Astrocyte of the hippocampus (primary cell): ENCODE results near the gene RTL1.

ENCODE experiments used
- DNase-seq: peaks from one replicate; pipeline ENCODE4 v3.0.0; 2011; ENCODE audit warnings: low read depth, low spot score

The RTL1 gene

GRCh38 chr14:100903672-100904185, at the start of gene RTL1:
Gene RTL1, minus strand, starts transcription at chr14:100903722. Its CDS starts 18,934 bp downstream, at chr14:100884788.
- DNase-seq: no peak

DNA sequence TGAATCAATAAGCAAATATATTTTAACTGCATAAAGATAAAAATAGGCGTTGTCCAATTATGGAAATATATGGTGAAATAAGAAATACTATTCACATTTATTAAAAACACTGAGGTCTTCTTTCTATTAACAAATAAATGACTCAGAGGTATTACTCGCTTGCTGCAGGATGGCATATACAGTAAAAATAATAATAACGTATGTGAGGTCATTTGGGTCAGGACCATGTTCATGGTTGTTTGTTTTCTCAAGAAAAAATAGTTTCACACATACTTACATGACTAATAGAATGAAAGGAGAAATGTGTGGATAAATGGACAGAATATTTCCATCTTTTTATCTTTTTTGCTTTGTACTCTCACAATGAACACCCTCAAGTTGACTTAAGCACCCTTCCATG, 46.5 kb upstream of the RTL1 start:
- no peak for DNase-seq

GRCh38 chr14:100944052-100944451, 40.5 kb upstream of the RTL1 start:
- no peak for DNase-seq

DNA sequence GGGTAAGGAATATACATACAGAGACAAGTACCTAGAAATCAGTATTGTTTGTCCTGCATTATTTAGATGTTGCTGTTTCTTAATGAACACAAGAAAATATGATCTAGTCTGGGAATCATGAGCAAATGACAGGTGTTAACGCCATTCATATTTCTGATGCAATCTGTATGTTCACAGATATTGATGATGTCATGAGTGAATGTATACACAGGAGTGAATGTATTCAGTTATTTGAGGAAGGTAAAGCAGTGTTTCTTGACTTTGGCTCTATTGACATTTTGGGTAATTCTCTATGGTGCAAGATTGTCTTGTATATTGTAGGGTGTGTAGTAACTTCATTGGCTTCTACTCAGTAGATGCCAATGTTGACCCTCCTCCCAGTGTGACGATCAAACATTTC, 26.7 kb upstream of the RTL1 start:
- DNase-seq: no peak

DNA sequence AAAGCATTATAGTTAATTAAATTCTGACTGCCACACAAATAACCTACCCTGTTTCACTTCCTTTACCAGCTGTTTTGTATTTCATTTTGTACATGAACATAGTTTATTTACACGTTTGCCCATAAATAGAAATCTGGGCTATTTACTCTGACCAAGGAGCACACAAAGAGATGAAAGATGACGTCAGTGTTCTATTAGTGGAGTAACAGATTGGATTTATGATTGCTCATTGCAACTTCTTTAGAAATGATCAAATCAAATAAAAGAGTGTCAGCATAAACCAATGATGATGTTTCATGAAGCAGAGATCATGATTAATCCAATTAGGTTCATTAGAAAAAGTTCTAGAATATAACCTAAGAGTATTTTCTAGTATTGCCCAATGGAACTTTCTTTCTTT, 12.0 kb upstream of the RTL1 start:
- DNase-seq: no peak

- DNase-seq: no peak
Observed at GRCh38 chr14:100914597-100915021, 11.1 kb upstream of the RTL1 start.

DNA sequence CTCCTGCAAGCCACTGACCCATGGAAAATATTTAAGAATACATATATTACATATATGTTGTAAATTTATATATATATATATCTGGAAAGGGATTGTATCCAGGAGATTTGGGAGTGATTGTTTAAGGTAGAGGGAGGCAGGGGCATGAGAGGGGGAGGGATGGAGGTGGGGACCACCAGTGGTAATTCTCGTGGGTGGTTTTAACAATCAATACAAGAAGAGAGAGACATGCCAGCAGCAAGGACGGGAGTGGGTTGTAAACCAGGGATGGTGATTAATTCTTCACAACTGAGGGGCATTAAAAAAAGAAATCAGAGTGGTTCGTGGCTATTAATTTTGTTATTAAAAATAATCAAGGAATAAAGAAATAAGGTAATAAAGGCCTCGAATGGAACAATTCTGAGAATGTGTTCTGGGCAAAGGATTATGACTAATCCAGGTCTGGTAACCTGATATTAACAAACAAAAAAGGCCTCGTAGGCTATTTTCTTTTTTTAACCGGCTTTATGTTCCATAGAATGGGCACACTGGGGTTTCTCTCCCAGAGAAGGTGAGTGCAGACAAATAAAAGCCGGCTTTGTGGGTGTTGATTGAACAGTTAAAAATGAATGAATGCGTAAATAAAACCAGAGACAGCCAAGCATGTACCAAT, 8.3 kb upstream of the RTL1 start:
- DNase-seq: no peak

- DNase-seq: no peak
Observed at GRCh38 chr14:100910888-100911664, 7.6 kb upstream of the RTL1 start.

DNA sequence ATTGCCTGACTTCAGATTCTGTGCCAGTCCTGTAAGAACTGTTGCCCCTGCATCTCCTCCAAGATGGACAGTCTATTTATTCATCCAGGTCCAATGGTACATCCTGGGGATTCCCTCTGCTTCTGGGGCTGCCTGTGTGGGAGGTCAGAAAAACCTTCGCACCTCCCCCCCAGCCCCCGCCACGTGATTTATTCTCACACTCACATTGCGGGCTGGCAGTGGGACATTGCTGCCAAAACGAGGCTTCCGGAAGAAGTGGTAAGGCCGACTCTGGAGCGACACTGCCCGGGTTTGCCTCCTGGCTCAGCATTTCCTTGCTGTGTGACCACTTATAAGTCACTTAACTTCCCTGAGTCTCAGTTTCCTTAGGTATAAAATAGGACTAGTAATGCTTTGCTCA, 5.9 kb upstream of the RTL1 start:
- no peak for DNase-seq

DNA sequence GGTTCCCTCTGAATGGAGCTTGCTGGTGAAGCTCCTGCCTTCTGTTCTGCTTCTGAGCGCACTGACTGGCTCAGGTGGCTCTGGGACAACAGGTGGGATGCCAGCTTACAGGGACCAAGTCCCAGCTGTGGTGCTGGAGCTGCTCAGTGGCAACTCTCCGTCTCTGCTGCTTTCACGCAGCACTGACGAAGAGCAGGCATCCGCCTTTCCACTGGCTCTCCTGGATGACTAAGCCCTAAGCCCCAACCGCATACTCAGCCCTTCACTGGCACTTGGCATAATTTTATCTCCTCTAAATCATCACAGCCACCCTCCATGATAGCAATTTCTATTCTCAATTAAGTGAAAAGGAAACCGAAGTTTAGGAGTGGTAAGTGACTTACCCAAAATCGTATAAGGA, 3.7 kb upstream of the RTL1 start:
- DNase-seq: no peak

DNA sequence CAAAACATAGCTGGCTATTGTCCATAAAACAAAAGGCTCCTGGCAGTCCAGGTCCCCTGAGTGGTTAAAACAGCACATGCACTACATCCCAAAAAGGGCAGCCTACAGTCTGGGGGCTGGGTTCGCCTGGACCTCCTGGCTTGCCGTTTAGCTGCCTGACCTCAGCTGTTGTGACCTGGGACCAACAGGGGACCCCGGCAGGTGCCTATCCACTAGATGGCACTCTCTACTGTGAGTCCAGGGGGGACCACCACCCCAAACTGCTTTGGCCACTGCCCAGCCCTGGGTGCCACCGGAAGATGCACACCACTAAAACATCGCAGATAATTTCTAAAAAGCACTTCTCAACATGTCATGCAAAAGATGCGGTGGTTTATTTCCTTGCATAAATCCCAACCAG, 2.9 kb upstream of the RTL1 start:
- DNase-seq: no peak

DNA sequence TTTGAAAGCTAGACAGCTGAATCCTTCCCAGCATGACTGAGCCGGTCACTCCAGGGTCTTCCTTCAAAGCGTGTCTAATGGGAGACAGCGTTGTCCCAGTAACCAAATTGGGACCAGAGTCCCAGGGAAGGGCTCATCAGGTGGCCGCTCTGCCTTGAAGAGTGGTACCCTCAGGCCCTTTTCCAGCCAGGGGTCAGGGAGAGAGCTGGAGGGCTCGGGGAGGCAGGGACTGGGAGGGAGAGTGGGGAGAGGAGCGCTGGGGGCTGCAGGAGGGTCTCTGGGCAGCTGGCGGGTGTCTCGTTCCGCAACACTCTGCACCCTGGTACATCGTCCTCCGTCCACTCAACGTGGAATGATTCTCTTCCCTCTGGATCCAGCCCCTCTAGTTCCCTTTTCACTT, 1.6 kb upstream of the RTL1 start:
- DNase-seq: no peak

DNA sequence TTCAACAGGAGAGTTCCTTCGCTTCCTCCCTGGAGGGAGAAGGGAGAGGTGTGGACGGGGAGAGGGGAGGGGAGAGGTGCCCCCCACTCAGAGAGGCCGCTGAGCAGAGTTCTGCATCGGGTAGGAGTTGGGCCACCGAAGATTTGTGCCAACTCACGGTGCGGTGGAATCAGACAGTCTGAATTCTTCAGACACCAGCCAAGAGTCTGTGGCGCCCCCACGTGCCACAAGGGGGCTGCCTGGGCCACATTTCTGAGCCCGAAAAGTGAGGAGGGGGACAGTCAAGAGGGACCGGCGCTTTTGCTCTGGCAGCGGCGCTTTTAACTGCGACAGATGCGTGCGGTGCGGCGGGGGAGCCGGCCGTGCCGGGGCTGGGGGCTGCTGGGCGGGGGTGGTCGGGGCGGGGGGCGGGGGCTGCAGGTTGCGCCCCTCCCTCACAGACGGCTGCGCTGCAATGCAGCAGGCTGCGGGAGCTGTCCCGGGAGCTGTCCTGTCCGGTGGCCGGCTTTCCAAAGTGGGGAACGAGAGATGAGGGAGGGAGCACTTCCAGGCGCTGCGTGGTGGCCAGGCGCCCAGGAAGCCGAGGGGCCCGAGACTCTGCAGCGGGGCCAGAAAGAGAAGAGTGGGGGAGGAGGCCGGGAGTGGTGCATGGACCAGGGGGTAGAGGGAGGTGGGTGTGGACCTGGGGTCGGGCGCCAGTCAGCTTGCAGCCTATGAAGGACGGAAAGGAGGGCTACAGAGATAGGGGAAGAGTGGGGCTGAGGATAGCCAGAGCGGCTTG, 975 bp upstream of the RTL1 start:
- peak; percentile 61 for DNase-seq

DNA sequence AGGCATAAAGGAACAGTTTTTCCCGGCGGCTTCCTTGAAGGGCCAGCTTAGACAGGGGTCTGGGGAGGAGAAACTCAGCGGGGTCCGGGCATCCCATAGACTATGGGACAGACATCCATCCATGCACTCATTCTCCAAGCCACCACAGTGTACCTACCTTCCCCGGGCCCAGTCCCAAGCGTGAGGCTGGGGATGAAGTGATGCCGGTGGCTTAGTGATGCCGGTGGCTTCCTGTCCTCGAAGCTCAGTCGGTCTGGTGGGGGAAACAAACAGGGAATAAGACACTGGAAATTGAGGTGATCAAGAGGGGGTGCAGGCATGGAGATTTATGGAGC, 421 bp downstream of the RTL1 start:
- DNase-seq: no peak

DNA sequence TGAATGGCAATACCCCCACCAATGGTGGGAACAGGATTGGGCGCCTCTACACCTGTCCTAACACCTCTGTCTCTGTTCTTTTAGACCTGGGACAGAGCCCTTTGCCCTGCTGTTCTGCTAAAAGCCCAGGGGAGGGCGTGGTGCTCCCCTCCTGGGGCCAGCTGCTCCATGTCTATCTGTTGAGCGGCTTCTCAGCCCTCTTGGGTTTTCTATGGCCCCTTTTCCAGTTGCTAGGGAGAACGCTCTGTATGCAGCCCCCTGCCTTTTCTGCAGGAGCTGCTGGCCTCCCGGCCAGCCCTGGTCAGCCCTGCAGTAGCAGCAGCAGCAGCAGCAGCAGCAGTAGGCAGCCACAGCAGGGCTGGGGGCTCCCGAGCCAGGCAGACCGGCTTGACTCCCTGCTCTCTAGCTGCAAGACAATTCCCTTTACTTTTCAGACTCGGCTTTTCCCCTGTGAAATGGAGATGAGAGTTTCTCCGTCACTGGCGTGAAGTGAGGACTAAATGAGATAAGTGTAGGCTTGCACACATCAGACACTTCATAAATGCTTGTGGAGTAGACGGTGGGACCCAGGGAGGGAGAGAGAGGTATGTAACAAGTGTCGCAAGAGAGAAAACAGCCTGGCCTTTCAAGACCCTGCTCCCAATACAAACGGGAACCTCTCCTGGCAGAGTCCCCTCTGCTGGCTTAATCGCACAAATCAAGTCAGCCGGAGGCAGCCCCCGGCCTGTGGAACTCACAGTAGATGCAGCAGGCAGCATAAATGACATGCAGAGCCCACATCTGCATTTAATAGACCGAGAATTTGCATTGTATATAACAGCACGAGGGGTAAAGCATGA, 1.0 kb downstream of the RTL1 start:
- DNase-seq: no peak

- no peak for DNase-seq
Observed at GRCh38 chr14:100901391-100902183, 1.9 kb downstream of the RTL1 start.

DNA sequence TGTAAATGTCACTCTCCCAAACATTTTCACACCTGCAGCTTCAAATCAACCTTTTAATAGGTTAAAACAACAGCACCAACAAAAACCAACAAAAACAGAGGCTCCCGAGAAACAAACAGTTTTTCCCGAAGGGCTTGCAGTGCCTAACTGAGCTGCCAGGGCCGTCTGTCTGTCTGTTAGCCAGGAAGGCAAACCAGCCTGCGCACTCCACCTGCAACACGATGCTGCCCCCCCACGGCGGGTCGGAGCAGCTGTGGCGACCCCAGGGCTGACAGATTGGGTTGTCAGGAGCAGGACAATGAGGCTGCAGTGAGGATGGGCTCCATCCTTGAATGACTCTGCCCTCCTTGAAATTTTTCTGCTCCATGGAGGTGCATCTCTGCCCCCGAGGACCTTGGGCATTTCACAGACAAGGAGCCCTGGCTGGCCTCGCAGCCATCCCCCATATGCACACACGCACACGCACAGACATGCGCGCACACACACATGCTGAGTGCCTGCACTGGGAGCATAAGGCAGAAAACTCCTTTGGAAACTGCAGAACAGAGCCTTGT, 2.6 kb downstream of the RTL1 start:
- peak; percentile 56 for DNase-seq

DNA sequence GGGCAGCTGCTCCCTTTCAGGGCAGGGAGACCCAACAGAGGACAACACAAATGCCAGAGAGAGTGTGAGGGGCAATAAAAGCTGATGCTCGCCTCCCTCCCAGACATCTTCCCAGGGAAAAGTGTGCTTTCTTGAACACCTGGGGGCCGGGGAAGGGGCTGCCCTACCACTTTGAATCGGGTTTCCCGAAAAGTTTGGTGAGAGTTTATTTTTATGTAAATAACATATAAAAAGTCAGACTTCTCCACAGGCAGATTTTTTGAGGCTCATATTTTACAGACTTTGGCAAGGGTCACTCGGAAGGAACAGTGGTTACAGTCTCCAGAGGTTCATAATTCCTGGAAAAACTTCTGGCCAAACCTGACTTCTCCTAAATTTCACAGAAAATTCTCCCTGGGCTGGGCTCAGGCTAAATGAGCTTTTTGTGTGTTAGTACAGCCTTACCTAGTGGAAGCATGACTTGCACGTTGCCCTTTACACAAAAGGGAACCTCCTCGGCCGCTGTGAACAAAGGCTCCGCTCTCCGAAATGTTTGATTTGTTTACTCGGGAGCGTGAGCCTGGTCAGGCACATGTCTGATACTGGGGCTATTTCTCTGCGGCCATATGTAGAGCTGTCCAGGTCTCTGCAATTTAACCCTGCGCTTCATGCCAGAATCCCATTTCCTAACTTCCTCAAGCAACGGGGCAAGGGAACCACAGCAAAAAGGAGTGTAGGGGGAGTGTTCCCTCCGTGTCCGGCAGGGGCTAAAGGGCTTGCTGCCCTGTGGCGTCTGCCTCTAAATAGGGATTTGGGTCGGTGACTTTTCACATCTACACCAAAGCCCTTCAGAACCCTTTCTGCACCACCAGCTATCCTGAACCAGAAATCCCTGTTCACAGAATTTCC, 3.4 kb downstream of the RTL1 start:
- peak; percentile 29 for DNase-seq
